Uterus (tissue), 2 donors: ENCODE measurements around the gene TSEN54.

ENCODE experiments used
- CTCF ChIP-seq, 4 experiments: fragments of 200-600 bp in 2 of 4; fragments of 450-650 bp in 2 of 4; sonication (generic) in 2 of 4; IDR thresholded peaks; one replicate each; pipeline ENCODE4 v1.5.1; 2016 to 2019; ENCODE audit warnings: antibody characterized with exemption in 4 of 4, mild to moderate bottlenecking in 2 of 4, moderate library complexity in 1 of 4
- POLR2A ChIP-seq, 2 donors: fragments of 450-650 bp; IDR thresholded peaks; one replicate each; pipeline ENCODE4 v1.6.1; 2016; ENCODE audit warnings: antibody characterized with exemption in 2 of 2, mild to moderate bottlenecking in 1 of 2, moderate library complexity in 1 of 2

- TF ChIP-seq CTCF (IDR thresholded peaks at IDR 0.05) (no peak), POLR2A (IDR thresholded peaks at IDR 0.05) (no peak)
Observed at GRCh38 chr17:75565618-75566017, 49.3 kb downstream of the TSEN54 start.
